Kidney (tissue), 14 donors: ENCODE measurements around the gene MAPKAP1. TPM values are rescaled to one million over a fixed set of nuclear protein-coding genes. Genes with fewer than 3 reads are reported as not detected.

Experiments used
- DNase-seq, 5 donors: peaks; one replicate each; pipeline ENCODE4 v3.0.0-alpha.2; 2013 to 2020
- FAIRE-seq: peaks from 2 replicates; lab custom pipeline; 2012; peaks lifted over from hg19 to GRCh38; lab: Jason Lieb, UNC
- H3K27ac ChIP-seq, 2 donors: one replicate each; pipeline ENCODE4 v1.7.0; 2013; ENCODE audit warnings: low read depth in 2 of 2, low read length in 2 of 2, inconsistent platforms in 1 of 2
- H3K27me3 ChIP-seq: one replicate; pipeline ENCODE4 v1.7.1; 2013; ENCODE audit warnings: low read length, inconsistent platforms; ENCODE audit not compliant: control insufficient read depth, insufficient read depth
- H3K36me3 ChIP-seq, 3 donors: one replicate each; pipeline versions ENCODE4 v1.7.0 to v1.7.1; 2013; ENCODE audit warnings: low read length in 3 of 3, control low read depth in 1 of 3, inconsistent platforms in 1 of 3; ENCODE audit not compliant: insufficient read depth in 3 of 3, control insufficient read depth in 2 of 3
- H3K4me1 ChIP-seq, 3 donors: one replicate each; pipeline versions ENCODE4 v1.7.0 to v1.7.1; 2013; ENCODE audit warnings: low read length in 3 of 3, inconsistent platforms in 1 of 3, low read depth in 1 of 3; ENCODE audit not compliant: control insufficient read depth in 2 of 3, insufficient read depth in 2 of 3
- H3K4me3 ChIP-seq, 3 donors: one replicate each; pipeline versions ENCODE4 v1.7.0 to v1.8.1; 2013; ENCODE audit warnings: low read length in 3 of 3, control low read depth in 1 of 3, inconsistent platforms in 1 of 3
- H3K9ac ChIP-seq, 3 donors: one replicate each; pipeline versions ENCODE4 v1.7.0 to v1.7.1; 2013; ENCODE audit warnings: low read length in 3 of 3, control low read depth in 1 of 3, inconsistent platforms in 1 of 3
- H3K9me3 ChIP-seq, 3 donors: one replicate each; pipeline versions ENCODE4 v1.7.0 to v1.7.1; 2013; ENCODE audit warnings: low read length in 3 of 3, control low read depth in 1 of 3, inconsistent platforms in 1 of 3; ENCODE audit not compliant: control insufficient read depth in 2 of 3, insufficient read depth in 1 of 3
- CTCF ChIP-seq: IDR thresholded peaks from 3 replicates; pipeline ENCODE4 v1.5.1; 2012; ENCODE audit warnings: mild to moderate bottlenecking, moderate library complexity, borderline replicate concordance; ENCODE audit not compliant: insufficient read depth; ENCODE audit errors: extremely low read depth
- intact Hi-C: fragments of 100-400 bp; cut with DNase I; formaldehyde crosslinking; loops from one replicate; pipeline ENCODE4 v1.11.1; 2022
- polyA plus RNA-seq: library from polyadenylated mRNA; stranded (reverse); fragments of 350-450 nt; fragmentation: Illumina TruSeq; extraction: RNeasy Lipid Tissue Mini Kit (QIAGEN cat#74804); gene quantifications from one replicate; pipeline ENCODE4 v1.2.3, GENCODE V29; 2014; ENCODE audit warnings: low read depth, low replicate concordance; ENCODE audit not compliant: insufficient read depth
- total RNA-seq: library from RNA; stranded (reverse); fragmentation: NEBNext Ultra II Directional; extraction: Animal tissue kit (Norgen Biotek cat#: 25700); gene quantifications from one replicate; pipeline ENCODE4 v1.2.1, GENCODE V29; 2021
- donor health status: control.
- donor health status: control.
- donor health status: control.
- donor health status: control.
- donor health status: control.
- donor health status: DM: yes; HTN: yes; CAD: no.
- donor health status: Normal renal cell carcinoma (clear cell type).

Gene MAPKAP1
- total and polyA plus RNA-seq, 2 donors from 2014 or later = 70.5 to 99.4 TPM

GRCh38 chr9:125447202-125447802 is 259.7 kb downstream of the MAPKAP1 start:
- TF ChIP-seq CTCF = no peak
- intact Hi-C loops = no loop called here
- DNase-seq = peak in 1 of 5 donors; percentile 16
- Histone ChIP-seq H3K4me1 (peaks cover 0 to 3% (median 0%) of the 10 kb centered on the region in 3 donors), H3K27ac (no peak overlapping the region), H3K9ac (no peak overlapping the region), H3K27me3 (no peaks in the 10 kb centered on the region), H3K4me3 (no peak overlapping the region), H3K36me3 (peaks cover 0 to 4% (median 0%) of the 10 kb centered on the region in 3 donors), H3K9me3 (no peaks in the 10 kb centered on the region)
- no peak for FAIRE-seq

- intact Hi-C loops = no loop called here
- Histone ChIP-seq H3K27ac (no peak overlapping the region), H3K36me3 (peaks cover 0 to 4% (median 0%) of the 10 kb centered on the region in 3 donors), H3K27me3 (no peaks in the 10 kb centered on the region), H3K9me3 (no peaks in the 10 kb centered on the region), H3K4me1 (peaks cover 0 to 3% (median 0%) of the 10 kb centered on the region in 3 donors), H3K4me3 (no peak overlapping the region), H3K9ac (no peak overlapping the region)
- no peak for FAIRE-seq
- TF ChIP-seq CTCF = no peak
- DNase-seq = no peak
These were observed 260.4 kb downstream of the MAPKAP1 start for GRCh38 chr9:125446561-125447094.

DNA sequence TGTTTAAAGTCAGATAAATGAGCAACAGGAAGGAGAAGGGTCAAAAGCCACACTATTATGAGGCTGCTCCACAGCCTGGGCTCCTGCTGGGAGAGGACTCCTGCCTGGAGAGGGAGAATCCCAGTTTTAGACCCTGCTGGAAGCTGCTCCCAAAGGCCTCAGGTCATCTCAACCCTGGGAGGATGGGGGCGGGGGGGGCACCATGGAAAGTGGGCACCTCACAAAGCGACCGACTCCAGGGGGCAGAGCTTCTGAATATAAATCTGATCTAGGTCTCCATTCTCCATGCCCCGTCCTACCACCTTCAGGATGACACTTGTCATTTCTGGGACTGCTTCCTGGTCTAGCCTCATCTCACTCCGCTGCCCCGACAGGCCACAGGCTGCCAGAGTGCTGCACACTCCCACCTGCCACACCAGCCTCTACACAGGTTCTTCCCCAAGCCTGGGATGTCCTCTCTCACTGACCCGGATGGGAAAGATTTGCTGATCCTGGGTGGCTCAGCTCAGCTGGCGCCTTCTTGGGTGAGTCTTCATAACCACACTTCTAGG is 262.0 kb downstream of the MAPKAP1 start:
- no peak for TF ChIP-seq CTCF
- DNase-seq = peak in 1 of 5 donors; percentile 24
- H3K36me3 ChIP-seq = peaks cover 0 to 4% (median 4%) of the 10 kb centered on the region in 3 donors
- no peaks in the 10 kb centered on the region for H3K4me1 ChIP-seq
- H3K27ac ChIP-seq = no peak overlapping the region
- H3K9me3 ChIP-seq = no peaks in the 10 kb centered on the region
- intact Hi-C loops = no loop called here
- H3K27me3 ChIP-seq = no peaks in the 10 kb centered on the region
- FAIRE-seq = no peak
- H3K9ac ChIP-seq = no peak overlapping the region
- no peak overlapping the region for H3K4me3 ChIP-seq
